Measurements from ENCODE around the gene TASOR2. TPM values are rescaled to one million over a fixed set of nuclear protein-coding genes. Genes with fewer than 3 reads are reported as not detected.

The TASOR2 gene
- total RNA-seq, 1 experiment from 2014 or later, result 57.4 TPM

DNA sequence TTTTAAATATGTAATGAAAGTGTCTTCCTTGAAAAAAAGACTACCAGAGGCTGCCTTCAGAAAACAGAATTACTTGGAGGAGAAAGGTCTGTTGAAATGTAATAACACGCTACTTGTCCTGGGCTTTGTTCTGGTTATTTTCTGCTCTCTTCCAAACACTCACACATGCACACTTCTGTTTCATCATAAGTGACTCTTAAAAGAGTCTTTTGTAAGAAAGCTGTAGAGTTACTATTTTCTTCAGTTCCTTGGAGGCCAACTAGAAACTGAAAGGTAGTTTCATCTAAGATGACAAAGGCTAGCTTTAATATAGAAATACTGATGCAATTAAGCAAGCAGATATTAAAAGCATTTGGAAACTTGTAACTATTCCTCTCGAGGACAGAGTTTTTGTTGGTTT lies 39.1 kb downstream of the TASOR2 start:
- Histone ChIP-seq H3K9me3 (ENCODE audit: control insufficient read depth, insufficient read depth, low read depth, low read length) (no peaks in the 10 kb centered on the region), H3K27me3 (ENCODE audit: control insufficient read depth, insufficient read depth, low read length) (no peaks in the 10 kb centered on the region), H3K4me3 (ENCODE audit: low read depth in 2 of 2, low read length in 2 of 2) (no peak overlapping the region), H3K4me1 (ENCODE audit: control insufficient read depth, insufficient read depth, low read length) (no peaks in the 10 kb centered on the region), H3K27ac (ENCODE audit: low read length) (no peak overlapping the region), H3K36me3 (ENCODE audit: control insufficient read depth, insufficient read depth, low read length) (peaks cover 5% of the 10 kb centered on the region; the same call in 1 of the 2 replicates)
- no TSS peak for BruUV-seq (replicated peaks)
- intact Hi-C loops (cut with micrococcal nuclease; ENCODE audit: unreplicated experiment), result no loop called here
- TF ChIP-seq, protein P1, sequence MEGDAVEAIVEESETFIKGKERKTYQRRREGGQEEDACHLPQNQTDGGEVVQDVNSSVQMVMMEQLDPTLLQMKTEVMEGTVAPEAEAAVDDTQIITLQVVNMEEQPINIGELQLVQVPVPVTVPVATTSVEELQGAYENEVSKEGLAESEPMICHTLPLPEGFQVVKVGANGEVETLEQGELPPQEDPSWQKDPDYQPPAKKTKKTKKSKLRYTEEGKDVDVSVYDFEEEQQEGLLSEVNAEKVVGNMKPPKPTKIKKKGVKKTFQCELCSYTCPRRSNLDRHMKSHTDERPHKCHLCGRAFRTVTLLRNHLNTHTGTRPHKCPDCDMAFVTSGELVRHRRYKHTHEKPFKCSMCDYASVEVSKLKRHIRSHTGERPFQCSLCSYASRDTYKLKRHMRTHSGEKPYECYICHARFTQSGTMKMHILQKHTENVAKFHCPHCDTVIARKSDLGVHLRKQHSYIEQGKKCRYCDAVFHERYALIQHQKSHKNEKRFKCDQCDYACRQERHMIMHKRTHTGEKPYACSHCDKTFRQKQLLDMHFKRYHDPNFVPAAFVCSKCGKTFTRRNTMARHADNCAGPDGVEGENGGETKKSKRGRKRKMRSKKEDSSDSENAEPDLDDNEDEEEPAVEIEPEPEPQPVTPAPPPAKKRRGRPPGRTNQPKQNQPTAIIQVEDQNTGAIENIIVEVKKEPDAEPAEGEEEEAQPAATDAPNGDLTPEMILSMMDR (IDR thresholded peaks at IDR 0.05), result no peak
- TF ChIP-seq SIN3A (IDR thresholded peaks at IDR 0.05; ENCODE audit: borderline replicate concordance, insufficient read depth, low read depth, low read length) (no peak), POLR2AphosphoS5 (IDR thresholded peaks at IDR 0.05; ENCODE audit: low read depth, low read length) (no peak), TCF7L2 (IDR thresholded peaks at IDR 0.05; ENCODE audit: low read depth, low read length) (no peak)
- TF ChIP-seq, protein P2, sequence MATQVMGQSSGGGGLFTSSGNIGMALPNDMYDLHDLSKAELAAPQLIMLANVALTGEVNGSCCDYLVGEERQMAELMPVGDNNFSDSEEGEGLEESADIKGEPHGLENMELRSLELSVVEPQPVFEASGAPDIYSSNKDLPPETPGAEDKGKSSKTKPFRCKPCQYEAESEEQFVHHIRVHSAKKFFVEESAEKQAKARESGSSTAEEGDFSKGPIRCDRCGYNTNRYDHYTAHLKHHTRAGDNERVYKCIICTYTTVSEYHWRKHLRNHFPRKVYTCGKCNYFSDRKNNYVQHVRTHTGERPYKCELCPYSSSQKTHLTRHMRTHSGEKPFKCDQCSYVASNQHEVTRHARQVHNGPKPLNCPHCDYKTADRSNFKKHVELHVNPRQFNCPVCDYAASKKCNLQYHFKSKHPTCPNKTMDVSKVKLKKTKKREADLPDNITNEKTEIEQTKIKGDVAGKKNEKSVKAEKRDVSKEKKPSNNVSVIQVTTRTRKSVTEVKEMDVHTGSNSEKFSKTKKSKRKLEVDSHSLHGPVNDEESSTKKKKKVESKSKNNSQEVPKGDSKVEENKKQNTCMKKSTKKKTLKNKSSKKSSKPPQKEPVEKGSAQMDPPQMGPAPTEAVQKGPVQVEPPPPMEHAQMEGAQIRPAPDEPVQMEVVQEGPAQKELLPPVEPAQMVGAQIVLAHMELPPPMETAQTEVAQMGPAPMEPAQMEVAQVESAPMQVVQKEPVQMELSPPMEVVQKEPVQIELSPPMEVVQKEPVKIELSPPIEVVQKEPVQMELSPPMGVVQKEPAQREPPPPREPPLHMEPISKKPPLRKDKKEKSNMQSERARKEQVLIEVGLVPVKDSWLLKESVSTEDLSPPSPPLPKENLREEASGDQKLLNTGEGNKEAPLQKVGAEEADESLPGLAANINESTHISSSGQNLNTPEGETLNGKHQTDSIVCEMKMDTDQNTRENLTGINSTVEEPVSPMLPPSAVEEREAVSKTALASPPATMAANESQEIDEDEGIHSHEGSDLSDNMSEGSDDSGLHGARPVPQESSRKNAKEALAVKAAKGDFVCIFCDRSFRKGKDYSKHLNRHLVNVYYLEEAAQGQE (IDR thresholded peaks at IDR 0.05; ENCODE audit: insufficient read depth in 1 of 2, low read depth in 2 of 2, low read length in 1 of 2), result no peak
- DNase-seq (ENCODE audit: low read depth, low spot score) (no peak), ATAC-seq (no peak)
- ChIA-PET CTCF (no interaction called here), POLR2A (no interaction called here)
- in situ Hi-C loops (cut with HindIII; ENCODE audit: low pct_unique_long_range_greater_than_20kb, low sequenced_read_pairs), result no loop called here

DNA sequence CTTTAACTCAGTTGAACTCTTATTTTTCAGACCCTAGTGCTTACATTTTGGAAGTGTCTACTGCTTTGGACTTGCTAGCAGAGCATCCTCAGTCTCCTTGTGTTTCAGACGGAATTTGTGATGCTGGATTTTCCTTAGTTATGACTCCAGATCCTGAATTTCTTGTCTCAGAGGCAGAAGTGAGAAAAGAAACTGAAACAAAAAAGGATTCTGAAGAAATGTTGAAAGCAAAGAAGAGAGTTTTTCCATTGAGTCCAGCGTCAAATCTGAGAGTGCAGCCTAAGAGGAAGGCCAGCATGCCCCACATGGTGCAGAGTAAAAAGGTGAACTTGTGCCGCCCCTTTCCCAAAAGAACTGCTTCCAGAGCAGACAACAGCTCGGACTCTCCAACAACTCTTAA lies 46.1 kb downstream of the TASOR2 start:
- H3K4me1 ChIP-seq (ENCODE audit: control insufficient read depth, insufficient read depth, low read length), result no peaks in the 10 kb centered on the region
- H3K9me3 ChIP-seq (ENCODE audit: control insufficient read depth, insufficient read depth, low read depth, low read length), result no peaks in the 10 kb centered on the region
- no peak for DNase-seq (ENCODE audit: low read depth, low spot score)
- H3K4me3 ChIP-seq (ENCODE audit: low read depth in 2 of 2, low read length in 2 of 2), result no peak overlapping the region
- no peaks in the 10 kb centered on the region for H3K27me3 ChIP-seq (ENCODE audit: control insufficient read depth, insufficient read depth, low read length)
- no peak overlapping the region for H3K27ac ChIP-seq (ENCODE audit: low read length)
- POLR2A ChIA-PET, result no interaction called here
- in situ Hi-C loops (cut with HindIII; ENCODE audit: low pct_unique_long_range_greater_than_20kb, low sequenced_read_pairs), result no loop called here
- peaks cover 7% of the 10 kb centered on the region for H3K36me3 ChIP-seq (ENCODE audit: control insufficient read depth, insufficient read depth, low read length)
- TF ChIP-seq, protein P2 (IDR thresholded peaks at IDR 0.05; ENCODE audit: insufficient read depth in 1 of 2, low read depth in 2 of 2, low read length in 1 of 2), result no peak
- no peak for TF ChIP-seq POLR2AphosphoS5 (IDR thresholded peaks at IDR 0.05; ENCODE audit: low read depth, low read length)
- TF ChIP-seq, protein P1 (IDR thresholded peaks at IDR 0.05), result no peak
- TF ChIP-seq SIN3A (IDR thresholded peaks at IDR 0.05; ENCODE audit: borderline replicate concordance, insufficient read depth, low read depth, low read length), result no peak
- no peak for TF ChIP-seq TCF7L2 (IDR thresholded peaks at IDR 0.05; ENCODE audit: low read depth, low read length)
- intact Hi-C loops (cut with micrococcal nuclease; ENCODE audit: unreplicated experiment), result no loop called here
- no TSS peak for BruUV-seq (replicated peaks)
- CTCF ChIA-PET, result no interaction called here
- ATAC-seq, result no peak

Measured in Panc1 (cell line).